PC-3 (cell line): ENCODE measurements around the gene CDC34. TPM values are rescaled to one million over a fixed set of nuclear protein-coding genes. Genes with fewer than 3 reads are reported as not detected.

Experiments
- ATAC-seq: fragments of 200-7000 bp; cut with Tn5 transposase; 2 replicates; pipeline ENCODE4 v1.9.1; 2020; ENCODE audit warnings: mild to moderate bottlenecking, moderate library complexity
- BruUV-seq: library from RNA; stranded (reverse); fragments of 400-500 nt; replicated peaks from 2 replicates; lab custom pipeline; 2021; lab: Mats Ljungman, UMichigan
- CTCF ChIA-PET: fragments of 300-600 bp; sonication (Branson Sonifier 250); formaldehyde crosslinking; loops from one replicate; lab custom pipeline; 2022; ENCODE audit warnings: antibody characterized with exemption; lab: Charles Lee
- POLR2A ChIA-PET: fragments of 300-600 bp; sonication (Branson Sonifier 250); formaldehyde crosslinking; loops from one replicate; lab custom pipeline; 2022; ENCODE audit warnings: antibody characterized with exemption; ENCODE audit not compliant: unreplicated experiment; lab: Charles Lee
- DNase-seq: peaks from one replicate; pipeline ENCODE4 v3.0.0-alpha.2; 2015
- H2AFZ ChIP-seq: fragments of 300-600 bp; sonication (generic); 2 replicates; pipeline ENCODE4 v1.6.0; 2016; ENCODE audit warnings: antibody characterized with exemption, low read length
- H3F3A ChIP-seq: fragments of 300-600 bp; sonication (generic); one replicate; pipeline ENCODE4 v1.6.0; 2017; ENCODE audit warnings: antibody characterized with exemption, low read length, control low read depth, mild to moderate bottlenecking; ENCODE audit not compliant: unreplicated experiment
- H3K27ac ChIP-seq: fragments of 300-600 bp; sonication (generic); 2 replicates; pipeline ENCODE4 v1.5.1; 2016; ENCODE audit warnings: mild to moderate bottlenecking, low read length
- H3K27me3 ChIP-seq: fragments of 300-600 bp; sonication (generic); 2 replicates; pipeline ENCODE4 v1.6.1; 2016; ENCODE audit warnings: low read length, mixed read lengths
- H3K36me3 ChIP-seq: fragments of 300-600 bp; sonication (generic); 2 replicates; pipeline ENCODE4 v1.6.1; 2016; ENCODE audit warnings: low read depth, mixed run types, low read length, mixed read lengths
- H3K4me1 ChIP-seq: fragments of 300-600 bp; sonication (generic); 2 replicates; pipeline ENCODE4 v1.5.1; 2016; ENCODE audit warnings: low read length; ENCODE audit not compliant: insufficient read depth
- H3K4me2 ChIP-seq: fragments of 300-600 bp; sonication (generic); 2 replicates; pipeline ENCODE4 v1.6.0; 2016; ENCODE audit warnings: low read length
- H3K4me3 ChIP-seq: fragments of 300-600 bp; sonication (generic); 2 replicates; pipeline ENCODE4 v1.5.1; 2016; ENCODE audit warnings: mild to moderate bottlenecking, low read length, mixed read lengths
- H3K79me2 ChIP-seq: fragments of 300-600 bp; sonication (generic); 2 replicates; pipeline ENCODE4 v1.6.1; 2017; ENCODE audit warnings: low read length, mixed read lengths
- H3K9ac ChIP-seq: fragments of 300-600 bp; sonication (generic); 2 replicates; pipeline ENCODE4 v1.6.0; 2016; ENCODE audit warnings: mild to moderate bottlenecking, low read length
- H3K9me2 ChIP-seq: fragments of 300-600 bp; sonication (generic); replicated peaks from 2 replicates; pipeline ENCODE4 v1.6.1; 2016; ENCODE audit warnings: mixed run types, low read length, mixed read lengths
- H3K9me3 ChIP-seq: fragments of 300-600 bp; sonication (generic); 2 replicates; pipeline ENCODE4 v1.6.1; 2016; ENCODE audit warnings: low read length, mixed read lengths
- H4K20me1 ChIP-seq: fragments of 300-600 bp; sonication (generic); 2 replicates; pipeline ENCODE4 v1.6.1; 2016; ENCODE audit warnings: low read length, mixed read lengths
- CTCF ChIP-seq: fragments of 300-600 bp; sonication (generic); conservative IDR thresholded peaks from 2 replicates; pipeline ENCODE4 v1.5.1; 2017; ENCODE audit warnings: antibody characterized with exemption, low read depth, mild to moderate bottlenecking, low read length
- EZH2 ChIP-seq: fragments of 300-600 bp; sonication (generic); IDR thresholded peaks from one replicate; pipeline ENCODE4 v1.6.1; 2017; ENCODE audit warnings: antibody characterized with exemption, mild to moderate bottlenecking, low read length; ENCODE audit not compliant: unreplicated experiment
- EZH2phosphoT487 ChIP-seq: fragments of 300-600 bp; sonication (generic); IDR thresholded peaks from 2 replicates; pipeline ENCODE4 v1.6.1; 2018; ENCODE audit warnings: mild to moderate bottlenecking, antibody characterized with exemption, low read length, borderline replicate concordance
- intact Hi-C: fragments of 100-400 bp; cut with micrococcal nuclease; formaldehyde crosslinking; loops from 2 replicates; pipeline ENCODE4 v1.9.0; 2023
- total RNA-seq: library from RNA; depleted of rRNA; stranded (reverse); fragments of >200 nt; gene quantifications from 2 replicates; pipeline ENCODE4 v1.2.3, GENCODE V29; 2014

Gene CDC34
- total RNA-seq, 1 experiment from 2014 or later = 119 TPM

- Histone ChIP-seq H3K27me3 (no peaks in the 10 kb centered on the region), H3K36me3 (no peaks in the 10 kb centered on the region), H3K79me2 (no peaks in the 10 kb centered on the region), H3F3A (no peaks in the 10 kb centered on the region), H2AFZ (no peak overlapping the region), H3K9me2 (no peaks in the 10 kb centered on the region), H3K9me3 (no peaks in the 10 kb centered on the region), H3K27ac (no peak overlapping the region), H3K4me1 (no peaks in the 10 kb centered on the region), H3K4me2 (no peak overlapping the region), H4K20me1 (no peaks in the 10 kb centered on the region), H3K4me3 (no peak overlapping the region), H3K9ac (no peak overlapping the region)
- ChIA-PET CTCF (no interaction called here), POLR2A (no interaction called here)
- ATAC-seq = no peak
- TF ChIP-seq CTCF (no peak), EZH2phosphoT487 (no peak), EZH2 (no peak)
- no peak for DNase-seq
- intact Hi-C loops = no loop called here
- no TSS peak for BruUV-seq
These were observed 13.6 kb upstream of the CDC34 start for GRCh38 chr19:517721-518597.

- Histone ChIP-seq H3K27me3 (no peaks in the 10 kb centered on the region), H3K4me2 (no peak overlapping the region), H3K36me3 (no peaks in the 10 kb centered on the region), H3K4me3 (no peak overlapping the region), H4K20me1 (no peaks in the 10 kb centered on the region), H3K9me2 (no peaks in the 10 kb centered on the region), H3K4me1 (no peaks in the 10 kb centered on the region), H3K9me3 (no peaks in the 10 kb centered on the region), H3F3A (no peaks in the 10 kb centered on the region), H3K9ac (no peak overlapping the region), H3K79me2 (no peaks in the 10 kb centered on the region), H3K27ac (no peak overlapping the region), H2AFZ (no peak overlapping the region)
- TF ChIP-seq EZH2 (no peak), EZH2phosphoT487 (no peak), CTCF (no peak)
- intact Hi-C loops = no loop called here
- CTCF ChIA-PET = no interaction called here
- POLR2A ChIA-PET = no interaction called here
- DNase-seq (no peak), ATAC-seq (no peak)
- no TSS peak for BruUV-seq
These were observed 12.8 kb upstream of the CDC34 start for GRCh38 chr19:518598-519231.

GRCh38 chr19:519449-519865 is 12.1 kb upstream of the CDC34 start:
- Histone ChIP-seq H3K4me1 (no peaks in the 10 kb centered on the region), H3K9ac (no peak overlapping the region), H3K27me3 (no peaks in the 10 kb centered on the region), H3K27ac (no peak overlapping the region), H3K4me2 (no peak overlapping the region), H4K20me1 (no peaks in the 10 kb centered on the region), H3K4me3 (no peak overlapping the region), H2AFZ (no peak overlapping the region), H3F3A (no peaks in the 10 kb centered on the region), H3K9me2 (no peaks in the 10 kb centered on the region), H3K9me3 (no peaks in the 10 kb centered on the region), H3K79me2 (no peaks in the 10 kb centered on the region), H3K36me3 (no peaks in the 10 kb centered on the region)
- POLR2A ChIA-PET = no interaction called here
- DNase-seq (no peak), ATAC-seq (no peak)
- intact Hi-C loops = no loop called here
- CTCF ChIA-PET = no interaction called here
- no peak for TF ChIP-seq EZH2phosphoT487
- no TSS peak for BruUV-seq
